H1 (cell line): ENCODE results near the gene APLP2.

Source experiments
- BACH1 ChIP-seq: IDR thresholded peaks from 2 replicates; pipeline ENCODE4 v1.6.1; 2012; ENCODE audit warnings: low read length, improper control_type of control experiment
- CTCF ChIP-seq, 3 experiments: IDR thresholded peaks; 1 replicate in 2 of 3; 2 replicates in 1 of 3; pipeline versions ENCODE4 v1.5.1 to v1.6.1; 2011; ENCODE audit warnings: low read length in 3 of 3, mild to moderate bottlenecking in 3 of 3, inconsistent platforms in 2 of 3, low read depth in 1 of 3, moderate library complexity in 1 of 3; ENCODE audit not compliant: insufficient read depth in 1 of 3; ENCODE audit errors: control extremely low read depth in 1 of 3
- E2F6 ChIP-seq: IDR thresholded peaks from 2 replicates; pipeline ENCODE4 v1.6.1; 2012; ENCODE audit warnings: inconsistent platforms
- POLR2A ChIP-seq, 2 experiments: IDR thresholded peaks; 1 replicate in 1 of 2; 2 replicates in 1 of 2; pipeline ENCODE4 v1.6.1; 2011; ENCODE audit warnings: low read depth in 2 of 2, low read length in 2 of 2, mild to moderate bottlenecking in 2 of 2; ENCODE audit errors: control extremely low read depth in 1 of 2
- RAD21 ChIP-seq, 2 experiments: IDR thresholded peaks in 1 of 2; conservative IDR thresholded peaks in 1 of 2; 2 replicates each; pipeline ENCODE4 v1.6.1; 2011; ENCODE audit warnings: low read depth in 2 of 2, low read length in 2 of 2, improper control_type of control experiment in 1 of 2, inconsistent platforms in 1 of 2, mild to moderate bottlenecking in 1 of 2, moderate library complexity in 1 of 2
- SP2 ChIP-seq: IDR thresholded peaks from 2 replicates; pipeline ENCODE4 v1.6.1; 2012; ENCODE audit warnings: mild to moderate bottlenecking, low read length, inconsistent platforms
- TEAD4 ChIP-seq: IDR thresholded peaks from 2 replicates; pipeline ENCODE4 v1.6.1; 2012; ENCODE audit warnings: low read depth, low read length, inconsistent platforms, mixed read lengths

GRCh38 chr11:130139401-130139800 is 69.7 kb downstream of the APLP2 start:
- no peak for TF ChIP-seq RAD21 (IDR thresholded peaks at IDR 0.05 in 1 of 2, conservative IDR thresholded peaks at IDR 0.05 in 1 of 2; ENCODE audit: low read depth in 2 of 2, low read length in 2 of 2)
- no peak for TF ChIP-seq SP2
- no peak for TF ChIP-seq CTCF (IDR thresholded peaks at IDR 0.05; ENCODE audit: control extremely low read depth in 1 of 3, insufficient read depth in 1 of 3, low read depth in 1 of 3, low read length in 3 of 3)
- no peak for TF ChIP-seq BACH1
- no peak for TF ChIP-seq TEAD4
- TF ChIP-seq POLR2A (IDR thresholded peaks at IDR 0.05; ENCODE audit: control extremely low read depth in 1 of 2, low read depth in 2 of 2, low read length in 2 of 2), result no peak
- no peak for TF ChIP-seq E2F6
